Endodermal cell (in vitro differentiated cells): Measurements from ENCODE around the gene SENP7. TPM values are rescaled to one million over a fixed set of nuclear protein-coding genes. Genes with fewer than 3 reads are reported as not detected.
A peak's percentile ranks its signal among the peaks of the same experiment; 100 is the strongest.
"Not testable (repeated sequence)": the region's sequence is repeated elsewhere in the genome, so short reads cannot be mapped to it uniquely, and the experiment has no call there.

ENCODE experiments used
- DNase-seq: peaks from one replicate; pipeline ENCODE4 v3.0.0-alpha.2; 2017
- H3K27ac ChIP-seq: 2 replicates; pipeline ENCODE4 v1.5.1; 2013; ENCODE audit warnings: mild to moderate bottlenecking, low read depth, low read length, moderate library complexity
- H3K27me3 ChIP-seq: 2 replicates; pipeline ENCODE4 v1.6.1; 2013; ENCODE audit warnings: mild to moderate bottlenecking, low read length, moderate library complexity; ENCODE audit not compliant: insufficient read depth, control insufficient read depth, poor library complexity, severe bottlenecking
- H3K36me3 ChIP-seq: 2 replicates; pipeline ENCODE4 v1.7.0; 2013; ENCODE audit warnings: mild to moderate bottlenecking, low read length, moderate library complexity; ENCODE audit not compliant: control insufficient read depth, insufficient read depth
- H3K4me1 ChIP-seq: one replicate; pipeline ENCODE4 v1.7.0; 2013; ENCODE audit warnings: low read length; ENCODE audit not compliant: control insufficient read depth, insufficient read depth
- H3K4me3 ChIP-seq: 2 replicates; pipeline ENCODE4 v1.5.1; 2013; ENCODE audit warnings: mild to moderate bottlenecking, low read length, moderate library complexity
- H3K9ac ChIP-seq: 2 replicates; pipeline ENCODE4 v1.6.1; 2013; ENCODE audit warnings: mild to moderate bottlenecking, low read length, moderate library complexity; ENCODE audit not compliant: poor library complexity, severe bottlenecking; ENCODE audit errors: extremely low read depth
- H3K9me3 ChIP-seq: 2 replicates; pipeline ENCODE4 v1.6.1; 2013; ENCODE audit warnings: mild to moderate bottlenecking, low read length, moderate library complexity; ENCODE audit not compliant: control insufficient read depth
- H3K27ac Mint-ChIP-seq: 2 replicates; pipeline ENCODE4 v1.8.0; 2020; ENCODE audit warnings: mixed read lengths
- H3K27me3 Mint-ChIP-seq: 2 replicates; pipeline ENCODE4 v1.8.0; 2021; ENCODE audit warnings: mild to moderate bottlenecking, mixed read lengths; ENCODE audit not compliant: insufficient read depth
- H3K36me3 Mint-ChIP-seq: 2 replicates; pipeline ENCODE4 v1.8.0; 2020; ENCODE audit warnings: low read depth, mixed read lengths
- H3K4me1 Mint-ChIP-seq: 2 replicates; pipeline ENCODE4 v1.8.0; 2020; ENCODE audit warnings: mixed read lengths
- H3K4me3 Mint-ChIP-seq: 2 replicates; pipeline ENCODE4 v1.8.0; 2020; ENCODE audit warnings: mild to moderate bottlenecking, moderate library complexity, mixed read lengths
- H3K9me3 Mint-ChIP-seq: 2 replicates; pipeline ENCODE4 v1.8.0; 2020; ENCODE audit warnings: mild to moderate bottlenecking, mixed read lengths
- WGBS, 2 experiments: methylation state at CpG; one replicate each; pipeline versions ENCODE4 v1.1.5 to v1.1.7; 2013; ENCODE audit warnings: missing lambda C conversion rate in 2 of 2, mixed read lengths in 1 of 2; ENCODE audit not compliant: insufficient coverage in 1 of 2, insufficient read length in 1 of 2; 5-methylcytosine and 5-hydroxymethylcytosine counted together
- total RNA-seq, 2 donors: library from RNA; stranded (reverse); fragmentation: NEBNext Ultra II Directional in 1 of 2; extraction: Animal tissue kit (Norgen Biotek cat#: 25700) in 1 of 2; gene quantifications; 2 replicates in 1 of 2; 3 replicates in 1 of 2; pipeline ENCODE4 v1.2.1, GENCODE V29; 2021
- TF ChIP-seq, protein P1 (sequence below): fragments of 200-600 bp; sonication (generic); conservative IDR thresholded peaks from 2 replicates; pipeline ENCODE4 v1.5.0; 2021; ENCODE audit warnings: antibody characterized with exemption, mild to moderate bottlenecking

SENP7 gene
- total RNA-seq, 2 donors from 2014 or later = 19.3 to 22.1 TPM

- H3K27me3 ChIP-seq = no peaks in the 10 kb centered on the region
- no peaks in the 10 kb centered on the region for H3K4me1 ChIP-seq
- H3K36me3 ChIP-seq = no peaks in the 10 kb centered on the region
- TF ChIP-seq, protein P1, sequence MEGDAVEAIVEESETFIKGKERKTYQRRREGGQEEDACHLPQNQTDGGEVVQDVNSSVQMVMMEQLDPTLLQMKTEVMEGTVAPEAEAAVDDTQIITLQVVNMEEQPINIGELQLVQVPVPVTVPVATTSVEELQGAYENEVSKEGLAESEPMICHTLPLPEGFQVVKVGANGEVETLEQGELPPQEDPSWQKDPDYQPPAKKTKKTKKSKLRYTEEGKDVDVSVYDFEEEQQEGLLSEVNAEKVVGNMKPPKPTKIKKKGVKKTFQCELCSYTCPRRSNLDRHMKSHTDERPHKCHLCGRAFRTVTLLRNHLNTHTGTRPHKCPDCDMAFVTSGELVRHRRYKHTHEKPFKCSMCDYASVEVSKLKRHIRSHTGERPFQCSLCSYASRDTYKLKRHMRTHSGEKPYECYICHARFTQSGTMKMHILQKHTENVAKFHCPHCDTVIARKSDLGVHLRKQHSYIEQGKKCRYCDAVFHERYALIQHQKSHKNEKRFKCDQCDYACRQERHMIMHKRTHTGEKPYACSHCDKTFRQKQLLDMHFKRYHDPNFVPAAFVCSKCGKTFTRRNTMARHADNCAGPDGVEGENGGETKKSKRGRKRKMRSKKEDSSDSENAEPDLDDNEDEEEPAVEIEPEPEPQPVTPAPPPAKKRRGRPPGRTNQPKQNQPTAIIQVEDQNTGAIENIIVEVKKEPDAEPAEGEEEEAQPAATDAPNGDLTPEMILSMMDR = peak; percentile 70
- peaks cover 12% of the 10 kb centered on the region for H3K9me3 ChIP-seq
- Mint-ChIP-seq H3K27me3 (peaks cover 1% of the 10 kb centered on the region), H3K27ac (no peak overlapping the region), H3K9me3 (peaks cover 35% of the 10 kb centered on the region), H3K36me3 (no peaks in the 10 kb centered on the region), H3K4me3 (no peak overlapping the region), H3K4me1 (peaks cover 4% of the 10 kb centered on the region)
- 80 to 83% methylated on average over 1 of the region's 1 CpG for WGBS, 2 experiments
- no peak overlapping the region for H3K4me3 ChIP-seq
- no peak for DNase-seq
- H3K27ac ChIP-seq = no peak overlapping the region
- no peak overlapping the region for H3K9ac ChIP-seq
These were observed 31.3 kb upstream of the SENP7 start for GRCh38 chr3:101544161-101544850.

- no peak for DNase-seq
- H3K4me3 Mint-ChIP-seq = no peak overlapping the region
- no peak overlapping the region for H3K27ac ChIP-seq
- no peaks in the 10 kb centered on the region for H3K4me1 ChIP-seq
- peaks cover 2% of the 10 kb centered on the region for H3K27me3 Mint-ChIP-seq
- H3K27ac Mint-ChIP-seq = no peak overlapping the region
- no peaks in the 10 kb centered on the region for H3K4me1 Mint-ChIP-seq
- no peak overlapping the region for H3K4me3 ChIP-seq
- H3K36me3 ChIP-seq = no peaks in the 10 kb centered on the region
- TF ChIP-seq, protein P1 = no peak
- no peaks in the 10 kb centered on the region for H3K36me3 Mint-ChIP-seq
- peaks cover 12% of the 10 kb centered on the region for H3K9me3 ChIP-seq
- H3K9me3 Mint-ChIP-seq = peaks cover 35% of the 10 kb centered on the region
- H3K27me3 ChIP-seq = no peaks in the 10 kb centered on the region
- no peak overlapping the region for H3K9ac ChIP-seq
These were observed 29.9 kb upstream of the SENP7 start for GRCh38 chr3:101542957-101543356.

DNA sequence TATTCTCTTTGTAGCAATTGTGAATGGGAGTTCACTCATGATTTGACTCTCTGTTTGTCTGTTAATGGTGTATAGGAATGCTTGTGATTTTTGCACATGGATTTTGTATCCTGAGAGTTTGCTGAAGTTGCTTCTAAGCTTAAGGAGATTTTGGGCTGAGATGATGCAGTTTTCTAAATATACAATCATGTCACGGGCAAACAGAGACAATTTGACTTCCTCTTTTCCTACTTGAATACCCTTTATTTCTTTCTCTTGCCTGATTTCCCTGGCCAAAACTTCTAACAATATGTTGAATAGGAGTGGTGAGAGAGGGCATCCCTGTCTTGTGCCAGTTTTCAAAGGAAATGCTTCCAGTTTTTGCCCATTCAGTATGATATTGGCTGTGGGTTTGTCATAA is 23.9 kb upstream of the SENP7 start:
- not testable (repeated sequence) for H3K27me3 Mint-ChIP-seq, H3K4me3 ChIP-seq, H3K36me3 ChIP-seq, H3K4me1 Mint-ChIP-seq, H3K27me3 ChIP-seq, H3K27ac Mint-ChIP-seq, H3K36me3 Mint-ChIP-seq, H3K4me1 ChIP-seq, H3K9me3 ChIP-seq, DNase-seq, H3K4me3 Mint-ChIP-seq, H3K9ac ChIP-seq, H3K27ac ChIP-seq
- WGBS, 2 experiments = 80% methylated on average over 1 of the region's 1 CpG; no CpG with 5 or more reads in 1 of the 2 experiments
- peaks cover 22% of the 10 kb centered on the region for H3K9me3 Mint-ChIP-seq

DNA sequence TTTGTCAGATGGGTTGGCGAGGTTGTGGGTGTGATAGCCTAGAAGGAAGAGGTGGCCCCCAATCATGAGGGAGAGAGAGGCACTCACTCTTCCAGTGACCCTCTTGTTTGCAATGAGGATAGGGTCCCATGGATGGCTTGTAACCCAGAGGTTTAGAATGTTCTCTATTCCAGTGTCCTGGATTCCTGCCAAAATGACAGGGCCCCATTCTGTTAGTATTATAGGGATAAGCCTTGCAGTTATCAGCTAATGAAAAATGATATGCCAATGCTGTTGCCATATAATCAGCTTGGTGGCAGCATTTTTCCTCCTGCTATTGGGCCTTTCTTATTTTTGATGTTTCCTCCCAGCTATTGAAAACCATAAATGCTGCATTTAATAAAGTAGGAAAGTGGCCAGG is 23.3 kb upstream of the SENP7 start:
- no peak for DNase-seq
- Histone ChIP-seq H3K4me3 (no peak overlapping the region), H3K27ac (no peak overlapping the region), H3K36me3 (no peaks in the 10 kb centered on the region), H3K9me3 (peaks cover 2% of the 10 kb centered on the region), H3K4me1 (no peaks in the 10 kb centered on the region), H3K9ac (no peak overlapping the region), H3K27me3 (no peaks in the 10 kb centered on the region)
- Mint-ChIP-seq H3K4me1 (peaks cover 11% of the 10 kb centered on the region), H3K9me3 (peaks cover 18% of the 10 kb centered on the region), H3K4me3 (no peak overlapping the region), H3K27ac (no peak overlapping the region), H3K36me3 (no peaks in the 10 kb centered on the region), H3K27me3 (peaks cover 6% of the 10 kb centered on the region)
- 85 to 100% methylated on average over 1 of the region's 1 CpG for WGBS, 2 experiments
- TF ChIP-seq, protein P1 = no peak
